Stimulated activated CD4-positive, alpha-beta T cell treated with anti-CD3 and anti-CD28 coated beads, Interleukin-2, amount 100 ng/mL, for 4 hours (primary cell): ENCODE results near the gene CSTB.
"Not testable (repeated sequence)": the region's sequence is repeated elsewhere in the genome, so short reads cannot be mapped to it uniquely, and the experiment has no call there.

ENCODE experiments used
- DNase-seq: peaks from one replicate; pipeline ENCODE4 v3.0.0-alpha.2; 2020; ENCODE audit warnings: low read depth

Gene CSTB

GRCh38 chr21:43775795-43776430 lies at the start of gene CSTB:
TSS of gene CSTB (minus strand) at chr21:43776308. CDS start at chr21:43776269, 39 bp downstream.
- DNase-seq, result peak; percentile 73

GRCh38 chr21:43825242-43825935 lies 49.3 kb upstream of the CSTB start:
- DNase-seq, result no peak

- no peak for DNase-seq
Observed at GRCh38 chr21:43824333-43825241, 48.5 kb upstream of the CSTB start.

DNA sequence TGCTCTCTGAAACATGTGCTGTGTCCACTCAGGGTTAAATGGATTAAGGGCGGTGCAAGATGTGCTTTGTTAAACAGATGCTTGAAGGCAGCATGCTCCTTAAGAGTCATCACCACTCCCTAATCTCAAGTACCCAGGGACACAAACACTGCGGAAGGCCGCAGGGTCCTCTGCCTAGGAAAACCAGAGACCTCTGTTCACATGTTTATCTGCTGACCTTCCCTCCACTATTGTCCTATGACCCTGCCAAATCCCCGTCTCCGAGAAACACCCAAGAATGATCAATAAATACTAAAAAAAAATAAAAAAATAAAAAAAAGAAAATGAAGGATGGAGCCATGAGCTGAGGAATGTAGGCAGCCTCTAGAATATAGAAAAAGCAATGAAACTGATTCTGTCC lies 46.6 kb upstream of the CSTB start:
- not testable (repeated sequence) for DNase-seq

DNA sequence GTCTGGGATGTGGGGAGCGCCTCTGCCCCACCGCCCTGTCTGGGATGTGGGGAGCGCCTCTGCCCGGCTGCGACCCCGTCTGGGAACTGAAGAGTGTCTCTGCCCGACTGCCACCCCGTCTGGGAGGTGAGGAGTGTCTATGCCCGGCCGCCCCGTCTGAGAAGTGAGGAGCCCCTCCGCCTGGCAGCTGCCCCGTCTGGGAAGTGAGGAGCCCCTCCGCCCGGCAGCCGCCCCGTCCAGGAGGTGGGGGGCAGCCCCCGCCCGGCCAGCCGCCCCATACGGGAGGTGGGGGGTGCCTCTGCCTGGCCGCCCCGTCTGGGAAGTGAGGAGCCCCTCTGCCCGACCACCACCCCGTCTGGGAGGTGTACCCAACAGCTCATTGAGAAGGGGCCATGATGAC lies 46.1 kb upstream of the CSTB start:
- not testable (repeated sequence) for DNase-seq

GRCh38 chr21:43820466-43820865 lies 44.4 kb upstream of the CSTB start:
- no peak for DNase-seq

GRCh38 chr21:43819511-43820405 lies 43.6 kb upstream of the CSTB start:
- no peak for DNase-seq

DNA sequence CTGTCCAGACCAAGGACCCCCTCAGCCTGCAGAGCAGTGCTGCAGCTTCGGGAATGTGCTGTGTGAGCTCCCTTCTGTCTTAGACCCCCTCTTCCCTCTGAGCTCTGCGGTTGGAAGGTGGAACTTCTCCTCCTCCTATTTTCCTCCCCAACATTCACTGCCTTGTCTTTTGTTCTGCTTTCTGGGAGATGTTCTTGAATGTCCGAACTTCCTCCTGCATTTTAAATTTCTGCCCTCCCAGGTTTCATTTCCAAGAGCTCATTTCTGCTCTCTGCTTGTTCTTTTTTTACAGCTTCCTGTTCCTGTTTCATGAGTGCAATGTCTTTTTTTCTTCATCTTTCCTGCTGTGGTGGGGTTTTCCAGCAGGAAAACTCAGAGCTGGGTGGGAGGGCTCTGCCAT lies 42.6 kb upstream of the CSTB start:
- no peak for DNase-seq

GRCh38 chr21:43817157-43818086 lies 41.3 kb upstream of the CSTB start:
- no peak for DNase-seq

DNA sequence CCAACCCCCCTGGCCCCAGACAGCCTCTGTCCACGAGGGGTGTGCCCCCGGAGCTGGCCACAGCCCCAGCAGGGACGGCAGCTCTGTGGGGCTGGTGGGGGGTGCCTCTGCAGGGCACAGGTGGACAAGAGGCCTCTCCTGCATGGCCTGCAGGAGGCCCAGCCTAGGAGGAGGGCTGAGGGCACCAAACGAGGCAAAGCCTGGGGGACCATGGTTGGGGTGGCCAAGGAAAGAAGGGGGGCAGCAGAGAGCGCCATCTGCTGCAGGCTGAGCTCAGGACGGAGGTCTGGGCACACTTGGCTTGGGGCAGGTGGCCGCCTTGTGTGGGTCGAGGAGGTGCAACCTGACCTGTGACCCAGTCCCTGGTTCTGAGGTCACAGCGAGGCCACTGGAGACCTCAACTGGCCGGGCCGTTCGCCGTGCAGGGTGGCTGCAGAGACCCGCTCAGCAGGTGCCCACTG lies 40.5 kb upstream of the CSTB start:
- DNase-seq, result no peak

GRCh38 chr21:43815991-43816390 lies 39.9 kb upstream of the CSTB start:
- DNase-seq, result no peak

- no peak for DNase-seq
Observed at GRCh38 chr21:43815107-43815613, 39.1 kb upstream of the CSTB start.

- no peak for DNase-seq
Observed at GRCh38 chr21:43814215-43815106, 38.4 kb upstream of the CSTB start.

- DNase-seq, result no peak
Observed at GRCh38 chr21:43813656-43813980, 37.5 kb upstream of the CSTB start.

GRCh38 chr21:43812957-43813655 lies 37.0 kb upstream of the CSTB start:
- DNase-seq, result no peak

DNA sequence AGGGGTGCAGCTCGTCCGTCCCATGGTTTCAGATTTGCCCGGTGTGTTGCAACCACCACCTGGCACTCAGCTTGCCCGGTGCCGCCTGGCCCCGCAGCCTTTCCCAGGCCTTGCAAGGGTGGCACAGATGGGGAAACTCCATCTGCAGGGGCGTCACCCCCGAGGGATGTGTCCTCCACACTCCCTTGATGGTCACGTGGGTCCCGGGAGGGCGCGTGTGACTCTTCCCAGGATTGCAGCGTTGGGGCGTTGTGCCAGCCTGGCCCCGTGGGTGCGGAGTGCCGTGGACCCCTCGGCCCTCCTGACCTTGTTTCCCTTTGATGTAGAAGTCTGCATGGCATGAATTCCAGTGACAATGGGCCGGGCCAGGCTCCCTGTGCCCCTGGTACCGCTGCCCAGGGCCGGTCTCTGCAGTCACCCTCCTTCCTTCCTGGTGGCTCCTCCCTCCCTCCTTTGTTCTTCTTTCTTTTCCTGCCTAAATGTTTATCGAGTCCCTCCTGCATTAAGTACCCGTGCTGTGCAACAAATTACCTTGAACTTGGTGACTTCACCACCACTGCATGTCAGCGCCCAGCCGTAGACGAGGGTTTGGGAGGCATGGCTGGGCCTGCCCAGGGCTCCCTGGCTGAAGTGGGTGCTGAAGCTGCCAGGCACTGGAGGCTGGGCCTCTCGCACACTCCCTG lies 36.2 kb upstream of the CSTB start:
- no peak for DNase-seq

GRCh38 chr21:43811262-43812105 lies 35.4 kb upstream of the CSTB start:
- DNase-seq, result no peak
